H1 (cell line): ENCODE data around the gene DDX19B. TPM values are rescaled to one million over a fixed set of nuclear protein-coding genes. Genes with fewer than 3 reads are reported as not detected.

Source experiments
- CTCF ChIA-PET: fragments of 300-600 bp; sonication (Branson Sonifier 250); formaldehyde crosslinking; loops from one replicate; lab custom pipeline; 2021; ENCODE audit not compliant: partially characterized antibody; lab: Charles Lee
- POLR2A ChIA-PET: fragments of 300-600 bp; sonication (Branson Sonifier 250); formaldehyde crosslinking; loops from one replicate; lab custom pipeline; 2021; ENCODE audit warnings: inconsistent platforms; ENCODE audit not compliant: partially characterized antibody; lab: Charles Lee
- DNase-seq, 2 experiments: peaks; one replicate each; pipeline versions ENCODE4 v3.0.0 to v3.0.0-alpha.2; 2010 to 2022; ENCODE audit warnings: low spot score in 2 of 2, low read depth in 1 of 2, mixed read lengths in 1 of 2
- FAIRE-seq: peaks from 2 replicates; lab custom pipeline; 2011; peaks lifted over from hg19 to GRCh38; lab: Jason Lieb, UNC
- H2AFZ ChIP-seq: 2 replicates; pipeline ENCODE4 v1.8.1; 2012; ENCODE audit warnings: low read length, inconsistent platforms
- H2AK5ac ChIP-seq: 2 replicates; pipeline ENCODE4 v1.6.1; 2013; ENCODE audit warnings: low read depth, low read length
- H2BK120ac ChIP-seq: replicated peaks from 2 replicates; pipeline ENCODE3; 2013; ENCODE audit warnings: low read depth, low read length, inconsistent platforms
- H2BK12ac ChIP-seq: 2 replicates; pipeline ENCODE4 v1.6.1; 2013; ENCODE audit warnings: low read depth, low read length
- H2BK15ac ChIP-seq: 2 replicates; pipeline ENCODE4 v1.6.1; 2013; ENCODE audit warnings: low read length
- H2BK20ac ChIP-seq: 2 replicates; pipeline ENCODE4 v1.6.1; 2013; ENCODE audit warnings: low read length
- H2BK5ac ChIP-seq: 2 replicates; pipeline ENCODE4 v1.6.1; 2013; ENCODE audit warnings: low read depth, low read length
- H3K14ac ChIP-seq: 2 replicates; pipeline ENCODE4 v1.6.1; 2013; ENCODE audit warnings: inconsistent platforms; ENCODE audit not compliant: insufficient read length
- H3K18ac ChIP-seq: 2 replicates; pipeline ENCODE4 v1.6.1; 2013; ENCODE audit warnings: low read length; ENCODE audit errors: extremely low read depth
- H3K23ac ChIP-seq: 2 replicates; pipeline ENCODE4 v1.6.1; 2013; ENCODE audit warnings: inconsistent platforms; ENCODE audit not compliant: insufficient read length
- H3K23me2 ChIP-seq: 2 replicates; pipeline ENCODE4 v1.6.1; 2013; ENCODE audit warnings: low read depth, low read length
- H3K27ac ChIP-seq: 2 replicates; pipeline ENCODE4 v1.6.1; 2011; ENCODE audit warnings: low read depth, low read length, inconsistent platforms
- H3K27me3 ChIP-seq, 4 experiments: replicated peaks in 1 of 4; 1 replicate in 1 of 4; 2 replicates in 3 of 4; pipeline versions ENCODE4 v1.6.1 to v1.8.1; 2011 to 2013; ENCODE audit warnings: low read length in 3 of 4, mild to moderate bottlenecking in 3 of 4, inconsistent platforms in 2 of 4, mixed read lengths in 2 of 4, moderate library complexity in 1 of 4; ENCODE audit not compliant: control insufficient read depth in 3 of 4, insufficient read depth in 3 of 4; ENCODE audit errors: extremely low read depth in 1 of 4
- H3K36me3 ChIP-seq, 4 experiments: 2 replicates each; pipeline versions ENCODE4 v1.6.1 to v1.8.1; 2011 to 2013; ENCODE audit warnings: mild to moderate bottlenecking in 4 of 4, low read length in 3 of 4, moderate library complexity in 2 of 4, control low read depth in 1 of 4, inconsistent platforms in 1 of 4; ENCODE audit not compliant: insufficient read depth in 4 of 4, control insufficient read depth in 2 of 4
- H3K4ac ChIP-seq: replicated peaks from 2 replicates; pipeline ENCODE3; 2013; ENCODE audit warnings: low read length, low read depth, mixed read lengths, inconsistent platforms; ENCODE audit not compliant: insufficient read length
- H3K4me1 ChIP-seq, 4 experiments: replicated peaks in 1 of 4; 1 replicate in 1 of 4; 2 replicates in 3 of 4; pipeline versions ENCODE4 v1.6.1 to v1.8.1; 2011 to 2013; ENCODE audit warnings: low read length in 3 of 4, inconsistent platforms in 2 of 4, mixed read lengths in 1 of 4; ENCODE audit not compliant: insufficient read depth in 4 of 4, control insufficient read depth in 3 of 4
- H3K4me2 ChIP-seq, 2 experiments: 2 replicates each; pipeline versions ENCODE4 v1.6.1 to v1.8.1; 2011 to 2013; ENCODE audit warnings: low read depth in 2 of 2, low read length in 2 of 2, control low read depth in 1 of 2, inconsistent platforms in 1 of 2, mild to moderate bottlenecking in 1 of 2; ENCODE audit not compliant: insufficient read depth in 1 of 2
- H3K4me3 ChIP-seq, 4 experiments: fragments of 200-600, 300-600 bp in 1 of 4; sonication (generic), shearing (Covaris generic), sonication (Bioruptor Twin) in 1 of 4; 2 replicates each; pipeline versions ENCODE4 v1.5.1 to v1.8.1; 2011 to 2016; ENCODE audit warnings: low read length in 4 of 4, low read depth in 3 of 4, control low read depth in 2 of 4, inconsistent platforms in 2 of 4, mild to moderate bottlenecking in 2 of 4, mixed read lengths in 1 of 4, moderate library complexity in 1 of 4; ENCODE audit not compliant: insufficient read depth in 2 of 4; ENCODE audit errors: extremely low read depth in 1 of 4
- H3K56ac ChIP-seq: replicated peaks from 2 replicates; pipeline ENCODE3; 2013; ENCODE audit warnings: low read depth, mild to moderate bottlenecking, mixed read lengths, low read length, inconsistent platforms; ENCODE audit not compliant: insufficient read length
- H3K79me1 ChIP-seq: 2 replicates; pipeline ENCODE4 v1.6.1; 2013; ENCODE audit warnings: low read depth, low read length, control low read depth
- H3K79me2 ChIP-seq, 2 experiments: 2 replicates each; pipeline versions ENCODE4 v1.6.1 to v1.8.1; 2012 to 2013; ENCODE audit warnings: low read length in 2 of 2, mild to moderate bottlenecking in 2 of 2, inconsistent platforms in 1 of 2; ENCODE audit not compliant: insufficient read depth in 2 of 2, control insufficient read depth in 1 of 2
- H3K9ac ChIP-seq, 4 experiments: replicated peaks in 1 of 4; 1 replicate in 1 of 4; 2 replicates in 3 of 4; pipeline versions ENCODE4 v1.6.1 to v1.8.1; 2011 to 2013; ENCODE audit warnings: low read depth in 3 of 4, low read length in 3 of 4, control low read depth in 2 of 4, mild to moderate bottlenecking in 2 of 4, moderate library complexity in 2 of 4, inconsistent platforms in 1 of 4; ENCODE audit errors: extremely low read depth in 1 of 4
- H3K9me3 ChIP-seq, 2 experiments: 2 replicates each; pipeline versions ENCODE4 v1.6.1 to v1.8.1; 2012 to 2013; ENCODE audit warnings: mild to moderate bottlenecking in 2 of 2, moderate library complexity in 2 of 2, control low read depth in 1 of 2, inconsistent platforms in 1 of 2, low read depth in 1 of 2, low read length in 1 of 2, mixed read lengths in 1 of 2; ENCODE audit not compliant: insufficient read depth in 2 of 2
- H4K20me1 ChIP-seq, 2 experiments: replicated peaks in 1 of 2; 2 replicates each; pipeline versions ENCODE3 to v1.8.1; 2011 to 2013; ENCODE audit warnings: inconsistent platforms in 2 of 2, low read length in 2 of 2, mild to moderate bottlenecking in 1 of 2; ENCODE audit not compliant: insufficient read depth in 2 of 2, control insufficient read depth in 1 of 2
- H4K5ac ChIP-seq: 2 replicates; pipeline ENCODE4 v1.6.1; 2013; ENCODE audit warnings: low read length, low read depth, mixed read lengths, inconsistent platforms; ENCODE audit not compliant: insufficient read length
- H4K8ac ChIP-seq: 2 replicates; pipeline ENCODE4 v1.8.0; 2013; ENCODE audit warnings: mild to moderate bottlenecking, moderate library complexity, low read length, inconsistent platforms; ENCODE audit not compliant: insufficient read depth; ENCODE audit errors: extremely low read depth
- H4K91ac ChIP-seq: replicated peaks from 2 replicates; pipeline ENCODE3; 2013; ENCODE audit warnings: low read length, mixed read lengths, inconsistent platforms; ENCODE audit not compliant: insufficient read length
- BCL11A ChIP-seq, 2 experiments: IDR thresholded peaks; one replicate each; pipeline ENCODE4 v1.6.1; 2011; ENCODE audit warnings: low read depth in 2 of 2, low read length in 2 of 2, mild to moderate bottlenecking in 2 of 2
- EP300 ChIP-seq, 2 experiments: IDR thresholded peaks; 1 replicate in 1 of 2; 2 replicates in 1 of 2; pipeline ENCODE4 v1.6.1; 2011 to 2012; ENCODE audit warnings: low read depth in 2 of 2, low read length in 2 of 2, mild to moderate bottlenecking in 2 of 2, borderline replicate concordance in 1 of 2, inconsistent platforms in 1 of 2, moderate library complexity in 1 of 2
- HDAC2 ChIP-seq, 2 experiments: fragments of 300-600 bp in 1 of 2; sonication (generic) in 1 of 2; IDR thresholded peaks; 2 replicates each; pipeline ENCODE4 v1.6.1; 2011 to 2012; ENCODE audit warnings: low read depth in 2 of 2, low read length in 2 of 2, mild to moderate bottlenecking in 2 of 2, moderate library complexity in 2 of 2, borderline replicate concordance in 1 of 2, inconsistent platforms in 1 of 2
- MAX ChIP-seq: IDR thresholded peaks from 2 replicates; pipeline ENCODE4 v1.6.1; 2012; ENCODE audit warnings: inconsistent platforms
- PHF8 ChIP-seq: fragments of 200-600 bp; sonication (generic); conservative IDR thresholded peaks from 2 replicates; pipeline ENCODE4 v1.7.1; 2012; ENCODE audit warnings: low read depth, mild to moderate bottlenecking, inconsistent platforms, low read length, moderate library complexity
- POLR2A ChIP-seq, 2 experiments: IDR thresholded peaks; 1 replicate in 1 of 2; 2 replicates in 1 of 2; pipeline ENCODE4 v1.6.1; 2011; ENCODE audit warnings: low read depth in 2 of 2, low read length in 2 of 2, mild to moderate bottlenecking in 2 of 2; ENCODE audit errors: control extremely low read depth in 1 of 2
- SIN3A ChIP-seq, 2 experiments: IDR thresholded peaks in 1 of 2; conservative IDR thresholded peaks in 1 of 2; 2 replicates each; pipeline ENCODE4 v1.6.1; 2011 to 2012; ENCODE audit warnings: low read length in 2 of 2, improper control_type of control experiment in 1 of 2, low read depth in 1 of 2, mild to moderate bottlenecking in 1 of 2
- SIX5 ChIP-seq: IDR thresholded peaks from 2 replicates; pipeline ENCODE4 v1.6.1; 2011; ENCODE audit warnings: mild to moderate bottlenecking, low read depth, low read length
- TAF1 ChIP-seq: IDR thresholded peaks from 2 replicates; pipeline ENCODE4 v1.6.1; 2011; ENCODE audit warnings: mild to moderate bottlenecking, low read depth, low read length
- WGBS, 2 experiments: shearing (Covaris generic) in 1 of 2; methylation state at CpG; one replicate each; pipeline versions ENCODE4 v1.1.6 to v1.1.7; 2013 to 2015; ENCODE audit warnings: low lambda C conversion rate in 2 of 2, mixed read lengths in 2 of 2, inconsistent platforms in 1 of 2, low coverage in 1 of 2, missing lambda C conversion rate in 1 of 2; ENCODE audit not compliant: insufficient replicate concordance in 2 of 2, insufficient coverage in 1 of 2, insufficient read length in 1 of 2; ENCODE audit errors: extremely low coverage in 1 of 2, missing lambda C conversion rate in 1 of 2; 5-methylcytosine and 5-hydroxymethylcytosine counted together
- polyA plus RNA-seq, 7 experiments: library from polyadenylated mRNA; depleted of rRNA in 3 of 7; stranded (reverse) in 5 of 7; unstranded in 2 of 7; fragments of >200 nt in 5 of 7; fragments of 200-250 nt in 2 of 7; gene quantifications; 1 replicate in 5 of 7; 2 replicates in 1 of 7; 4 replicates in 1 of 7; pipeline versions ENCODE4 v1.2.1 to v1.2.3, GENCODE V29; 2011 to 2013; ENCODE audit warnings: missing spikeins in 2 of 7, mixed read lengths in 2 of 7
- total RNA-seq: library from RNA; stranded (reverse); fragmentation: NEBNext Ultra II Directional; extraction: Animal tissue kit (Norgen Biotek cat#: 25700); gene quantifications from 2 replicates; pipeline ENCODE4 v1.2.1, GENCODE V29; 2021

The DDX19B gene
- total and polyA plus RNA-seq, 2 of the 8 experiments (the other 6 are each of a cell fraction or from before 2014, with no cell fraction given), result 40.5 to 42.7 TPM

GRCh38 chr16:70250748-70251628 is 48.0 kb upstream of the DDX19B start:
- DNase-seq (peak in 1 of 2 experiments; percentile 71), FAIRE-seq (no peak)
- H3K4me3 ChIP-seq, result peak overlapping the region; percentile 66 to 87 (median 81)
- no peaks in the 10 kb centered on the region for H3K9me3 ChIP-seq
- H2BK5ac ChIP-seq, result peak overlapping the region; percentile 24; the same call in 1 of the 2 replicates
- 0 out of 2 replicates have a peak, but pooled peaks cover 2% of the 10 kb centered on the region for H3K79me1 ChIP-seq
- no peak overlapping the region for H3K14ac ChIP-seq
- no peak overlapping the region; the same call in 1 of the 2 replicates for H3K18ac ChIP-seq
- H4K20me1 ChIP-seq, result peaks cover 4 to 17% of the 10 kb centered on the region in 2 experiments
- H3K9ac ChIP-seq, result peak overlapping the region in 3 of 4 experiments; percentile 94 to 96 (median 95); a peak in 6 of 7 replicates
- POLR2A ChIA-PET, result interaction anchor here (0.8 to 6.8 kb wide), 17 partner anchors 9 to 327 kb away, joined by 3 to 48 read pairs (median 6); partner anchors contain the start of genes AARS1, COG4, DDX19B and SF3B3
- H3K27ac ChIP-seq, result peak overlapping the region; percentile 93; the same call in 1 of the 2 replicates
- WGBS, 2 experiments, result 4% methylated on average over 88 of the region's 92 CpGs; no CpG with 5 or more reads in 1 of the 2 experiments
- no peaks in the 10 kb centered on the region for H3K27me3 ChIP-seq
- H2BK120ac ChIP-seq, result no peak overlapping the region
- H2BK15ac ChIP-seq, result no peak overlapping the region
- H3K23ac ChIP-seq, result no peak overlapping the region
- no peak overlapping the region for H2BK20ac ChIP-seq
- no peak overlapping the region for H2AFZ ChIP-seq
- peaks cover 0 to 20% of the 10 kb centered on the region in 2 experiments; a peak in 2 of 4 replicates for H3K79me2 ChIP-seq
- no peak overlapping the region for H3K4ac ChIP-seq
- peak overlapping the region; percentile 92; the same call in 1 of the 2 replicates for H4K8ac ChIP-seq
- H4K5ac ChIP-seq, result peak overlapping the region; percentile 9
- peak overlapping the region; percentile 25 for H3K56ac ChIP-seq
- CTCF ChIA-PET, result interaction anchor here (0.5 to 8.3 kb wide), 9 partner anchors 9 to 274 kb away, joined by 3 to 67 read pairs (median 13); partner anchors contain the start of gene DDX19B
- H3K4me2 ChIP-seq, result peak overlapping the region; percentile 48 to 70
- H2AK5ac ChIP-seq, result no peak overlapping the region
- H2BK12ac ChIP-seq, result no peak overlapping the region
- no peak overlapping the region for H4K91ac ChIP-seq
- H3K36me3 ChIP-seq, result peaks cover 25 to 40% (median 37%) of the 10 kb centered on the region in 4 experiments
- peaks cover 3% of the 10 kb centered on the region; the same call in 1 of the 2 replicates for H3K23me2 ChIP-seq
- no peaks in the 10 kb centered on the region; a peak in 1 of 7 replicates for H3K4me1 ChIP-seq
- TF ChIP-seq MAX (peak; percentile 61), HDAC2 (IDR thresholded peaks at IDR 0.05; ENCODE audit: borderline replicate concordance in 1 of 2, low read depth in 2 of 2, low read length in 2 of 2) (0 out of 4 replicates have a peak, but pooled peaks of 1 of the 2 experiments have one; percentile 19), TAF1 (0 out of 2 replicates have a peak, but pooled peaks have one; percentile 4), SIX5 (no peak), EP300 (IDR thresholded peaks at IDR 0.05; ENCODE audit: borderline replicate concordance in 1 of 2, low read depth in 2 of 2, low read length in 2 of 2) (no peak), POLR2A (IDR thresholded peaks at IDR 0.05; ENCODE audit: control extremely low read depth in 1 of 2, low read depth in 2 of 2, low read length in 2 of 2) (peak in 1 of 2 experiments; percentile 52; a peak in 1 of 3 replicates), SIN3A (conservative IDR thresholded peaks at IDR 0.05 in 1 of 2, IDR thresholded peaks at IDR 0.05 in 1 of 2; ENCODE audit: low read depth in 1 of 2, low read length in 2 of 2) (0 out of 4 replicates have a peak, but pooled peaks have one; percentile 32 to 40), BCL11A (IDR thresholded peaks at IDR 0.05; ENCODE audit: low read depth in 2 of 2, low read length in 2 of 2) (no peak), PHF8 (peak; percentile 35)
